Omental fat pad (tissue), 4 donors: ENCODE measurements around the gene KIAA1586. TPM values are rescaled to one million over a fixed set of nuclear protein-coding genes. Genes with fewer than 3 reads are reported as not detected.
"Not testable (repeated sequence)": the region's sequence is repeated elsewhere in the genome, so short reads cannot be mapped to it uniquely, and the experiment has no call there.

Experiments
- ATAC-seq: fragments of 150-250 bp; one replicate; pipeline ENCODE4 v1.9.1; 2016; ENCODE audit warnings: mild to moderate bottlenecking, moderate library complexity; ENCODE audit not compliant: low FRiP score
- DNase-seq: peaks from one replicate; pipeline ENCODE4 v3.0.0-alpha.2; 2019; ENCODE audit warnings: low spot score
- total RNA-seq, 4 donors: library from RNA; depleted of rRNA; stranded (reverse); fragments of >200 nt; gene quantifications; one replicate each; pipeline ENCODE4 v1.1.0, GENCODE V29; 2016
- TF ChIP-seq, protein P1 (sequence below), 3 donors: fragments of 450-650 bp; IDR thresholded peaks; one replicate each; pipeline ENCODE4 v1.5.1; 2016 to 2017; ENCODE audit warnings: antibody characterized with exemption in 3 of 3, mild to moderate bottlenecking in 3 of 3, moderate library complexity in 2 of 3

The KIAA1586 gene, protein sequence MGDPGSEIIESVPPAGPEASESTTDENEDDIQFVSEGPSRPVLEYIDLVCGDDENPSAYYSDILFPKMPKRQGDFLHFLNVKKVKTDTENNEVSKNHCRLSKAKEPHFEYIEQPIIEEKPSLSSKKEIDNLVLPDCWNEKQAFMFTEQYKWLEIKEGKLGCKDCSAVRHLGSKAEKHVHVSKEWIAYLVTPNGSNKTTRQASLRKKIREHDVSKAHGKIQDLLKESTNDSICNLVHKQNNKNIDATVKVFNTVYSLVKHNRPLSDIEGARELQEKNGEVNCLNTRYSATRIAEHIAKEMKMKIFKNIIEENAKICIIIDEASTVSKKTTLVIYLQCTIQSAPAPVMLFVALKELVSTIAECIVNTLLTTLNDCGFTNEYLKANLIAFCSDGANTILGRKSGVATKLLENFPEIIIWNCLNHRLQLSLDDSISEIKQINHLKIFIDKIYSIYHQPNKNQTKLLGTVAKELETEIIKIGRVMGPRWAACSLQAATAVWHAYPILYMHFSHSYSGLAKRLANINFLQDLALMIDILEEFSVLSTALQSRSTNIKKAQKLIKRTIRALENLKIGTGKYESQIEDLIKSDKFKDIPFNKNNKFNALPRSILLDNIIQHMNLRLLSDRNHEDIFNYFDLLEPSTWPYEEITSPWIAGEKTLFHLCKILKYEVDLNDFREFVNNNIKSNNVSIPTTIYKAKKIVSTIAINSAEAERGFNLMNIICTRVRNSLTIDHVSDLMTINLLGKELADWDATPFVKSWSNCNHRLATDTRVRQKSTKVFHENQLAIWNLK
- 10 to 100 TPM in 1 of 4 donors, 1 to 10 TPM in 3; 4.7 to 10.7 (median 7.3) TPM for total RNA-seq

DNA sequence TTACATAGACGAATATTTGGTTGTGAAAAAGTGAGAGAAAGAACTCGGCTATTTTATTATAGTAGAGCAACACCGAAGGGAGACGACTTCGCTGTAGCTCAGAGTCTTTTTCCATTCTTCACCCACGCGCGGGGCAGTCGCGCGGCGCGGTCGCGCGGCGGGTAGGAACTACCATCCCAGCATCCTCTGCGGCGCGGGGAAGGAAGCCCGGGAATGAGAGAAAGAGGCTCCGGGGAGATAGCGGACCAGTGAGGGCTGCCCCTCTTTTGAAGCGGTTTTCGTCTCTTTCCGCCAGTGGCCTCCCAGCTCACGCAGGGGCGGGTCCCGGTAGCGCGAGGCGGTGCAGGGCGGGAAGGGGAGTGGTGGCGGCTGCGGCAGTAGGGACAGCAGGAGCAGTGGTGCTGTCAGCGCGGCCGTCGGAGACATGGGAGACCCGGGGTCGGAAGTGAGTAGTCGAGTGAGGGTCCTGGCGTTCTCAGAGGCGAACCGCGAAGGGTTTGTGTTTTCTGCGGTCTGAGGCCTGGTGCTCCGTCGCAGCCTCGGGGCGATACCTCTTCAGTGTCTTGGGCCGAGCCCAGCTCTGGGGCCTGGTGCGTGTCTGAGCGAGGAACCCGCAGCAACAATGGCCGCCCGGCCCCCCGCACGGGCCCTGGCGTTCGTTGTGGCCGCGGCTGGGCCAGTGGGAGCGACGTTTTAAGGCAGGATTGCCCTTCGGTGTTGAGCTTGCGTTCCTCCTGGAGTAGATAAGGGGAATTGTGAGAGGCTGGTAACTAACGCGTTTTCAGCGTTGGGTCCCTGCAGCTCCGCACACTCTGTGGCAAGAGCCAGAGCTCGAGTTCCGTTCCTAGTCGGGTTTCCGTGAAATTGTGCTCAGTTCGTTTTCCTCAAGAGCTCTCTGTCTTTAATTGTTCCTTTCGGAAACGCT, at the start of gene KIAA1586:
Gene KIAA1586, plus strand, starts transcription at position 362 of the 925 bp plus-strand sequence. Its CDS starts 63 bp downstream, at position 425.
- DNase-seq = peak; percentile 65
- peak; percentile 99 for ATAC-seq

DNA sequence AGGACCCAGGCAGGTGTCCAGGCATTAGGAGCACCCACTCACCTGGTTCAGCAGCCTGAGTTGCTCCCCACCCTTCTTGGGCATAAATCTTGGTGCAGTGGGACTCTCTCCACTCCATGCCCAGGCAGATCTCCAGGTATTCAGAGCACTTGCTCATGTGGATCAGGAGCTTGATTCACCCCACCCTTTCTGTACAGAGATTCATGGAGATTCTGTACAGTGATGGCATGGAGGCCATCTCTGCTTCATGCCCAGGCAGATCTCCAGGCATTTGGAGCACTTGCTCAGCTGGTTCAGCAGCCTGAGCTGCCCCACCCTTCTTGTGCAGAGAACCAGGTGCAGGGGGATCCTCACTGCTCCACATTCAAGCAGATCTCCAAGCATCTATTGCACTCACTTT, 47.4 kb upstream of the KIAA1586 start:
- no peak for DNase-seq
- TF ChIP-seq, protein P1, sequence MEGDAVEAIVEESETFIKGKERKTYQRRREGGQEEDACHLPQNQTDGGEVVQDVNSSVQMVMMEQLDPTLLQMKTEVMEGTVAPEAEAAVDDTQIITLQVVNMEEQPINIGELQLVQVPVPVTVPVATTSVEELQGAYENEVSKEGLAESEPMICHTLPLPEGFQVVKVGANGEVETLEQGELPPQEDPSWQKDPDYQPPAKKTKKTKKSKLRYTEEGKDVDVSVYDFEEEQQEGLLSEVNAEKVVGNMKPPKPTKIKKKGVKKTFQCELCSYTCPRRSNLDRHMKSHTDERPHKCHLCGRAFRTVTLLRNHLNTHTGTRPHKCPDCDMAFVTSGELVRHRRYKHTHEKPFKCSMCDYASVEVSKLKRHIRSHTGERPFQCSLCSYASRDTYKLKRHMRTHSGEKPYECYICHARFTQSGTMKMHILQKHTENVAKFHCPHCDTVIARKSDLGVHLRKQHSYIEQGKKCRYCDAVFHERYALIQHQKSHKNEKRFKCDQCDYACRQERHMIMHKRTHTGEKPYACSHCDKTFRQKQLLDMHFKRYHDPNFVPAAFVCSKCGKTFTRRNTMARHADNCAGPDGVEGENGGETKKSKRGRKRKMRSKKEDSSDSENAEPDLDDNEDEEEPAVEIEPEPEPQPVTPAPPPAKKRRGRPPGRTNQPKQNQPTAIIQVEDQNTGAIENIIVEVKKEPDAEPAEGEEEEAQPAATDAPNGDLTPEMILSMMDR (IDR thresholded peaks at IDR 0.05) = no peak
- ATAC-seq = no peak

DNA sequence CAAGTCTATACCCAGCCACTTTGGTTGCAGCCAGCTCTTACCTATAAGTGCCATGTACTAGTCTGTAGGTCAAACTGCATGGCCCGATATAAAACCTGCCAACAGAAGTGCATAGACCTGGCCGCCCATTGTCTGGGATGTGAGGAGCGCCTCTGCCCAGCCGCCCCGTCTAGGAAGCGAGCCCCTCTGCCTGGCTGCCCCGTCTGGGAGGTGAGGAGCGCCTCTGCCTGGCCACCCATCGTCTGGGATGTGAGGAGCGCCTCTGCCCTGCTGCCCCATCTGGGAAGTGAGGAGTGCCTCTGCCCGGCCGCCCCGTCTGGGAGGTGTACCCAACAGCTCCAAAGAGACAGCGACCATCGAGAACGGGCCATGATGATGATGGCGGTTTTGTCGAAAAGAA, 46.7 kb upstream of the KIAA1586 start:
- not testable (repeated sequence) for DNase-seq, ATAC-seq

DNA sequence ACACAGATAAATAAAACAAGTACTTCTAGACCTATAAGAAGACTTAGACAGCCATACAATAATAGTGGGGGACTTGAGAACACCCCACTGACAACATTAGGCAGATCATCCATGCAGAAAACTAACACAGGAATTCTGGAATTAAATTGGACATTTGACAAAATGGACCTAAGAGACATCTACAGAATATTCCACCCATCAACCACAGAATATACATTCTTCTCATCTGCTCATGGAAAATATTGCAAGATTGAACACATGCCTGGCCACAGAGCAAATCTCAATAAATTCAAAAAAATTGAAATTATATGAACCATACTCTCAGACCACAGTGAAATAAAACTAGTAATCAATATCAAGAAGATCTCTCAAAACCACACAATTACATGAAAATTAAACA, 44.3 kb upstream of the KIAA1586 start:
- ATAC-seq = no peak
- TF ChIP-seq, protein P1 (IDR thresholded peaks at IDR 0.05) = no peak

DNA sequence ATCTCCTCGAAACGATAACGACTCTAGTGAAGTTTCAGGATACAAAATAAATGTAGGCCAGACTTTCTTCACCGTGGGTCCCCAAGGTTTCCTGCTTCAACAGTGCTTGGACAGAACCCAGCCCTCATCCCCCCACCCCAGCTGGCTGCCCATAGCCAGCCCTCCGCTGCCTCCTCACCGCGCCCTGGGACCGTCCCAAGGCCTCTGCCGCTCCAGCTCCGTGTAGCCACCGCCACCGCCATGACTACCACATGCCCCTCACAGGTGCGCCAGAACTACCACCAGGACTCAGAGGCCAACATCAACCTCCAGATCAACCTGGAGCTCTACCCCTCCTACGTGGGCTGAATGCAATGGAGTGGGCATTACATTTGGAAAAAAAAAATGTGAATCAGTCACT, 42.2 kb upstream of the KIAA1586 start:
- TF ChIP-seq, protein P1 (IDR thresholded peaks at IDR 0.05) = no peak
- no peak for ATAC-seq

More for the DNA sequence above, 44.3 kb upstream of the KIAA1586 start:
- no peak for DNase-seq

DNA sequence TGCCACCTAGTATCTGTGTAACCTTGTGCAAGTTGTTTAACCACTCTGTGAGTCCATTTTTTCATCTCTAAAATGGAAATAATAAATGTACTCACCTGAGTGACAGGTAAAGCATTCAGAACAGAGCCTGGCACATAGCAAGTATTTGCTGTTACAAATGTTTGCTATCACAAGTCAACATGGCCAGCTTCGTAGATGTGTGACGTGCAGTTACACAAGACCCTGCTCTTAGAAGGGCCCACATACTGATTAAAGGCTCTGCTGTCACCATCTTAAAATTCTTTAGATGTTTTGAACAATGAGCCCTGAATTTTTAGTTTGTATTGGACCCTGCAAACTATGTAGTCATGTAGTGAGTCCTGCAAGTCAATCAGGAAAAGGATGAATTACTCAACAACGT, 40.4 kb upstream of the KIAA1586 start:
- ATAC-seq (no peak), DNase-seq (no peak)
- TF ChIP-seq, protein P1 (IDR thresholded peaks at IDR 0.05) = no peak

More for the DNA sequence above, 42.2 kb upstream of the KIAA1586 start:
- no peak for DNase-seq

DNA sequence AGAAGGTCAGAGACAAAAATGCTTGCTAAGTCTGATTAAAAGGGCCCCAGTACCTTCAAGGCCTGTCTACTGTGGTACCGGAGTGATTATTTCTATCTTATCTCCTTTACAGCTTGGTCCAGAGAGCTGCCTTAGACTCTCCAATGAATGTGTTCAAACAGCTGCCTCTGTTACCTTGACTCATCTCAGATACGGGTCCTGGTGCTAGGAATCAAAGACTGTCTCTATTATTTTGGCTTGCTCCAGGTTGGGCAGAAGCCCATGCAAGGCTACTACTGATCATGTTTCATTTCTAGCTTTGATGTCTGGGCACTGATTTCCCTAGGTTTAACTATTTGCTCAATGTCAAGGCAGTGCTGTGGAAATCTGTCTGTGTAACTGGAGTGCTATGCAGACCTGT, 38.4 kb upstream of the KIAA1586 start:
- DNase-seq, ATAC-seq: not testable (repeated sequence)

DNA sequence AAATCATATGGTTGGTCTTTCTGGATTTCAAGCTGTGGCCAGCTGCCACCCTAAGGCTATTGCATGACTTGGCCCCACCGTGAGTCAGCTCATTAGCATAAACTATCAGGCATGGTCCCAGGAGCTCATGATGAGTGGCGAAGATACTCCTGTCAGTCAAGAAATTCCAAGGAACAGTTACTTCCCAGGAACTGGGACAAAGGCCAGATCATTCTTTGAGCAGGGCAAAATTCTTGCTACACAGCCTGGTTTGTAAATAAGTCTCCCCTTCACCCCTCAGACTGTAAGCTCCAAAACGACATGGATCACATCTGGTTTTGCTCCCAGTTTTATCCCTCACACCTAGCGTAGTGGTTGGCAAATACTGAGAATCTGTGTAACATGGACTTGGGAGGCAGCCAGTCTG, 33.0 kb upstream of the KIAA1586 start:
- ATAC-seq (no peak), DNase-seq (no peak)
- TF ChIP-seq, protein P1 (IDR thresholded peaks at IDR 0.05) = no peak
